Activated T-helper 2 cell treated with anti-CD3 and anti-CD28 coated beads, Interferon-gamma antibody, Interleukin-2, Interleukin-4, amounts not matched to agents 10 μg/mL and 5 μg/mL and 100 μg/mL, durations not matched to agents 14 hours and 24 hours and 36 hours (primary cell): ENCODE results near the gene SURF2. TPM values are rescaled to one million over a fixed set of nuclear protein-coding genes. Genes with fewer than 3 reads are reported as not detected.
A peak's percentile ranks its signal among the peaks of the same experiment; 100 is the strongest.

Source experiments
- DNase-seq: peaks from one replicate; pipeline ENCODE4 v3.0.0; 2021; ENCODE audit warnings: low spot score
- H3K27ac Mint-ChIP-seq: one replicate; pipeline ENCODE4 v1.8.0; 2021; ENCODE audit warnings: mixed read lengths
- H3K27me3 Mint-ChIP-seq: one replicate; pipeline ENCODE4 v1.8.0; 2021; ENCODE audit warnings: low read depth, mixed read lengths
- H3K36me3 Mint-ChIP-seq: one replicate; pipeline ENCODE4 v1.8.0; 2021; ENCODE audit warnings: low read depth, mixed read lengths
- H3K4me1 Mint-ChIP-seq: one replicate; pipeline ENCODE4 v1.8.0; 2021; ENCODE audit warnings: low read depth, mixed read lengths
- H3K4me3 Mint-ChIP-seq: one replicate; pipeline ENCODE4 v1.8.0; 2021; ENCODE audit warnings: low read depth, mild to moderate bottlenecking, moderate library complexity, mixed read lengths
- H3K9me3 Mint-ChIP-seq: one replicate; pipeline ENCODE4 v1.8.0; 2021; ENCODE audit warnings: mixed read lengths
- intact Hi-C: fragments of 100-400 bp; cut with micrococcal nuclease; formaldehyde crosslinking; loops from one replicate; pipeline ENCODE4 v1.15.1; 2023
- total RNA-seq: library from RNA; stranded (reverse); gene quantifications from 2 replicates; pipeline ENCODE4 v1.2.3, GENCODE V29; 2022

The SURF2 gene
- total RNA-seq, 1 donor from 2014 or later, result 16.9 TPM

DNA sequence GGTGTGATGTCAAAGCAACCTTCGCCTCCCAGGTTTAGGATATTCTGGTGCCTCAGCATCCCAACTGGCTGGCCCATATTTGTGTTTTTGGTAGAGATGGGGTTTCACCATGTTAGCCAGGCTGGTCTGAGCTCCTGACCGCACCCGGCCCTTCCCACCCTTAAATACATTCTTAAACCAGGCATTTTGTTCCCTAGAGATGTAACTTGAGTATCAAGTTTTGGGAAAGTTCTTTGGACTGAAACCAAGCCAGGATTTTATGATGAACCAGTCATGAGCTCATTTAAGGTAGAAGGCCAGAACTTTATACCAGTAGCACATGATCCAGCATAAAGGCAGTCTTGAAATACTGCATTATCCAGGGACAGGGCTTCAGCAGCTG lies 4.8 kb upstream of the SURF2 start:
- intact Hi-C loops, result no loop called here
- Mint-ChIP-seq H3K4me1 (peaks cover 32% of the 10 kb centered on the region), H3K36me3 (peaks cover 64% of the 10 kb centered on the region), H3K27ac (no peak overlapping the region), H3K9me3 (no peaks in the 10 kb centered on the region), H3K4me3 (peak overlapping the region; percentile 2), H3K27me3 (no peaks in the 10 kb centered on the region)
- no peak for DNase-seq

DNA sequence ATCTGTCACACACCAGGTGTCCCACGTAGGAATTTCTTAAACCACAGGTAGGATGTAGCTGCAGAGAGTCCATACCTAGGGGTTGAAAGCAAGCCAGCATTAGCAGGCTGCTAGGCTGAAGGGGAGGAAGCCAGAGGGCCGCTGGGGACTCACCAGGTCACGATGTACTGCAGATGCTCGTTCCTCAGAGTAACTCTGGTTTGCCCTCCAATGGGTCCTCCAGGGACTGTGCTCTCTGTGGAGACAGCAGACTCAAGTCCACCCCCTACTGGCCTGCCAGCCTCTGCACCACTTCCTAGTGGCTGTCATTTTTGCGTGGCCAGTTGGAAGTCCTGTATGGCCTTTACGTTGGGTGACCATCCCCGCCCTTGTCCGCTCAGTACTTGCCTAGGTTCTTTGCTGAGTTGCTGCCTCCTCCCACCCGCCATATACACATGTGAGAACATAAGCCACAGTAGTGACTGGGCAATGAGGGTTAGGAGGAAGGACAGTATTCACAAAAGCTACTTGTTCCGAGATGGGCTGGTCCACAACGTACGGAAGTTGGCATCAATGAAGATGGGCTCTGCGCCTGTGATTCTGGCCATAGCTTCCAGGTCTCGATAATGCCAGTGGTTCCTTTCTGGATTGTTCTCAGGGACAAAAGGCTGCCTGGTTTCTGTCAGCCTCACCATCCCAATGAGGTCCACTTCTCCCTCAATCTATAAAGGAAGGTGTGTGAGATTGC lies 4.3 kb upstream of the SURF2 start:
- no peaks in the 10 kb centered on the region for H3K9me3 Mint-ChIP-seq
- peaks cover 58% of the 10 kb centered on the region for H3K36me3 Mint-ChIP-seq
- DNase-seq, result no peak
- H3K4me1 Mint-ChIP-seq, result peaks cover 26% of the 10 kb centered on the region
- no peak overlapping the region for H3K4me3 Mint-ChIP-seq
- intact Hi-C loops, result no loop called here
- no peaks in the 10 kb centered on the region for H3K27me3 Mint-ChIP-seq
- H3K27ac Mint-ChIP-seq, result no peak overlapping the region

DNA sequence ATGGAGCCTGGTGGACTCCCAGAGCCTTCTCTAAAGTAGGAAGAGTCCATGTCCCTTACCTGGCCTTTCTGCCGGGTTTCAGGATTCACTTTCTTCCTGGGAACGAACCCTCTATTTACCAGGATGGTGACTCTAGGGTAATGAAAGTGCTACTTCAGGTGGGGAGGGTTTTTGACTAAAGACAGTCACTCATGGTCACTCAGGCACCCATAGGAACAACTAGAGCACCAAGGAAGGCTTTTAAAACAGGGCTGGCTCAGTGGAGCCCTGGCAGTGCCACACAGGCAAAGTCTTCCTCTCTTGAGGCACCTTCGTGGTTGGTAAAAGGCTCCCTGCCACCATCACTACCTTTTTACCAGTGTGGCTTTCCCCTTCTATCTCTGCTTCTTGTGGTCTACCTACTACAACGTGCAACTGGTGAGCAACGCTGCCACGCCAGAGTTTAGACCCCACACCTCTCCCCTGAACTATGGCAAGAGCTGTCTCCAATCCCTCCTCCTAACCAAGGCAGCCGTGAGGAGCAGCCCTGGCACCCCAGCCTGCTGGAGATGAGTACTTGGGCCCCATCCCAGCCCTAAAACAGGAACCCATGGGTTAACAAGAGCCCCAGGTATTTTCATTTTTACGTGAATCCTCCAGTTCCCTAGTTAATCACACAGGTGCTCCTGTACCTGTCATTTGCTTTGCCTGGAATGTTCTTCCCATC lies 3.6 kb upstream of the SURF2 start:
- Mint-ChIP-seq H3K4me3 (peak overlapping the region; percentile 14), H3K27me3 (no peaks in the 10 kb centered on the region)

DNA sequence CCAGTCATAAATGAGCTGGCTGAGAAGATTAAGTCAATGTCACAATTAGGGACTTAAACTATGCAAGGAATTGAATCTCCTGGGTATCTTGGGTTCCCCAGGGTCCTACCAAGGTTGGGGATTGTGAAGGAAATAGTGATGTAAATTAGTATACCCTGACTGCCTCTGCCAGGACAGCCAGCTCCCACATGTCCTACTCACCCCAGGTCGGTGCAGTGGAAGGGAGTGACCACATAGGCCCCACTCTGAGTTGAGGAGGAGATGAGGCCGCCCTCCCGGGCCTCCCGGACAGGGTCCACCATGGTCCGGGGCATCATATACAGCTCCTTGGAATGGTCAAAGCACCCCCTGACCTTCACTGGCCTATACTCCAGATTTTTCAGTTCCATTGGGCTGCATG lies 2.8 kb upstream of the SURF2 start:
- H3K4me1 Mint-ChIP-seq, result peaks cover 38% of the 10 kb centered on the region
- no peaks in the 10 kb centered on the region for H3K27me3 Mint-ChIP-seq
- H3K9me3 Mint-ChIP-seq, result no peaks in the 10 kb centered on the region
- DNase-seq, result no peak
- peaks cover 60% of the 10 kb centered on the region for H3K36me3 Mint-ChIP-seq
- intact Hi-C loops, result no loop called here
- H3K4me3 Mint-ChIP-seq, result no peak overlapping the region
- H3K27ac Mint-ChIP-seq, result peak overlapping the region; percentile 24

More for the DNA sequence above, 3.6 kb upstream of the SURF2 start:
- DNase-seq, result no peak
- intact Hi-C loops, result no loop called here
- H3K4me1 Mint-ChIP-seq, result peaks cover 32% of the 10 kb centered on the region
- peaks cover 60% of the 10 kb centered on the region for H3K36me3 Mint-ChIP-seq
- H3K27ac Mint-ChIP-seq, result no peak overlapping the region
- H3K9me3 Mint-ChIP-seq, result no peaks in the 10 kb centered on the region

DNA sequence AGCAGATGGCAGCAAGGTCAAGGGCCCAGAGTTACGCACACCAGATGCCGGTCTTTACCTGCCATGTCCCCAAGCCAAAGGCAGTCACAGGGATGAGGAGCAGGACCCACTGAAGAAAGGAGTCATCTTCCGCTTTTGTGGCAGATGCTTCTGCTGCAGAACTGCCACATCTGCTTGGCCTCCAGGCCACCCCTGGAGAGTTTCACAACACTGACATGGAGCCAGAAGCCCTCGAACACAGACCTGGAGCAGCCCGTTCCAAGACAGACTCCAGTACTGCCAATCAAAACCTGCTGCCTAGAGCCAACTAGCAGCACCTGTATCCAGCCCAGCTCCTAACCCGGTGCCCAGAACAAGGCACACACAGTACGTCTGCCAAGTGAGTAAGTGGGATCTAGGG lies 1.6 kb upstream of the SURF2 start:
- no peak for DNase-seq
- peaks cover 33% of the 10 kb centered on the region for H3K4me1 Mint-ChIP-seq
- no peaks in the 10 kb centered on the region for H3K9me3 Mint-ChIP-seq
- H3K36me3 Mint-ChIP-seq, result peaks cover 50% of the 10 kb centered on the region
- H3K4me3 Mint-ChIP-seq, result peak overlapping the region; percentile 88
- H3K27me3 Mint-ChIP-seq, result no peaks in the 10 kb centered on the region
- no peak overlapping the region for H3K27ac Mint-ChIP-seq
- intact Hi-C loops, result loop anchor here (5.0 kb wide), 1 partner anchor 133 kb away; no protein-coding TSS in a partner anchor

DNA sequence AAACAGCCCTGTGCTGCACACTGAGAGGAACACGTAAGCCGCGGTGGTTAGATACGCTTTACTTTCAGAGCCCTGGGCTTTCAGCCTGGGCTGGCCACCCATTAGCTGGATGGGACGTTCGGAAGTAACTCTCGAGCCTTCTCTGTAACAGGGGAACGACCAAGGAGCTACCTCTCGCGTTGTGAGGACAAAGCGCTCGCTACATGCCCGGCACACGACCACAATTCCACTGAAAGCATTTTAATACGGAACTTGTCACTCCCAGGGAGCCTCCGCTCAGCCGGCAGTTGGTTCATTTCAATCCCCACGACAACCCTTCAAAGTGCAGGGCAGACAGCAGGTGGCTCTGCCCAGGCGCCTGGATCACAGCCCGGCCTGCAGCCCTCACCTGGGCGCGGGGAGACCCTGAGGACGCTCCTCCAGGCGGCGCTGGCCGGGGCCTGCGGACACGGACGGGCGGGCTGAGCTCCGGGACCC lies 431 bp upstream of the SURF2 start:
- Mint-ChIP-seq H3K4me1 (peaks cover 35% of the 10 kb centered on the region), H3K4me3 (peak overlapping the region; percentile 88), H3K36me3 (peaks cover 48% of the 10 kb centered on the region), H3K27ac (peak overlapping the region; percentile 74), H3K27me3 (no peaks in the 10 kb centered on the region), H3K9me3 (no peaks in the 10 kb centered on the region)
- no peak for DNase-seq
- intact Hi-C loops, result loop anchor here (1.0 to 5.0 kb wide), 4 partner anchors 8 to 131 kb away; partner anchors contain the start of genes MED22, RPL7A and SURF6

DNA sequence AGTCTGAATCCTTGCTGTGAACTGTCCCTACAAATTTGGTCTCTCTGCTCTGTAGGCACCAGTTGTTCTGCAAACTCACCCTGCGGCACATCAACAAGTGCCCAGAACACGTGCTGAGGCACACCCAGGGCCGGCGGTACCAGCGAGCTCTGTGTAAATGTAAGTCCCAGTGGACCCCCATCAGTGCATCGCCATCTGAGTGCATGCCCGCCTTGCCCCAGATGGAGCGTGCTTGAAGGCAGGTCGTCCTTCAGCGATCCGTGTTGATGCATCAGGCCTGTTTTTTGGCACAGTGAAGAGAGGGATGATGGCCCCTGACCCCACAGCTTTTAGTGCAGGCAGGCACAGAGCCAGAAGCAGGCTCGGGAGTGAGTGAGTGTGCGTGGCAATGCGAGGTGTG lies 1.3 kb downstream of the SURF2 start:
- intact Hi-C loops, result loop anchor here (2.0 to 5.0 kb wide), 2 partner anchors 21 to 130 kb away; partner anchors contain the start of gene SURF6
- H3K27ac Mint-ChIP-seq, result peak overlapping the region; percentile 22
- peak overlapping the region; percentile 83 for H3K4me3 Mint-ChIP-seq
- peaks cover 45% of the 10 kb centered on the region for H3K4me1 Mint-ChIP-seq
- DNase-seq, result no peak
- peaks cover 47% of the 10 kb centered on the region for H3K36me3 Mint-ChIP-seq
- H3K27me3 Mint-ChIP-seq, result no peaks in the 10 kb centered on the region
- H3K9me3 Mint-ChIP-seq, result no peaks in the 10 kb centered on the region

DNA sequence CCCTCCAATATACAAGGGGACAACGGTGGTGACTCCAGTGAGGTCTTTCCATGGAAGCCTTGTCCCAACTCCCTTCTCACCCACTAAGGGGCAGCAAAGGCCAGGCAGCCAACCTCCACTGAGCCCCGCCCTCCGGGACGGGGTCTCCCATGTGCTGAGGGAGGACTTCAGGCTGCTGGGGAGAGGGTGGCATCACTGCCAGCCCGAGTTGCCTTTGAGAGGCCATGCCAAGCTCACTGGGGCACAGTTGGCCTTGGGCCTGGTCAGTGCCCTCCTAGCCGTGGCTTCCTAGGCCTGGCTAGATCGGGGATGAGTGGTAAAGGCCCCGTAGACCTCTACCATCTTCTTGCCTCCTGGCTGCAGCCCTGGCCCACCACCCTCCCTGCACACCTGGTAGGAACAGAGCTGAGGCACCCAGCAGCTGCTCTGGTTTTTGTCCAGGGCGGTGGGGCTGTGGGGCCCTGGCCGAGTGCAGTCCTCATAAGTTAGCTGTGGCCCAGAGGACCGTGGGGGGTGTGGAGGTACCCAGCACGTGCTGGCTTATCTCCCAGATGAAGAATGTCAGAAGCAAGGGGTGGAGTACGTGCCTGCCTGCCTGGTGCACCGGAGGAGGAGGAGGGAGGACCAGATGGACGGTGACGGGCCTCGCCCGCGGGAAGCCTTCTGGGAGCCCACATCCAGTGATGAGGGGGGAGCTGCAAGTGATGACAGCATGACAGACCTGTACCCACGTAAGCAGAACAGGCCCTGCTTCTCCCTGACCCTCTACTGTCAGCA lies 3.2 kb downstream of the SURF2 start:
- intact Hi-C loops, result loop anchor here (5.0 kb wide), 1 partner anchor 128 kb away; no protein-coding TSS in a partner anchor
- Mint-ChIP-seq H3K9me3 (no peaks in the 10 kb centered on the region), H3K27me3 (no peaks in the 10 kb centered on the region), H3K4me3 (no peak overlapping the region), H3K4me1 (peaks cover 41% of the 10 kb centered on the region), H3K27ac (peak overlapping the region; percentile 60), H3K36me3 (peaks cover 56% of the 10 kb centered on the region)
- DNase-seq, result no peak

DNA sequence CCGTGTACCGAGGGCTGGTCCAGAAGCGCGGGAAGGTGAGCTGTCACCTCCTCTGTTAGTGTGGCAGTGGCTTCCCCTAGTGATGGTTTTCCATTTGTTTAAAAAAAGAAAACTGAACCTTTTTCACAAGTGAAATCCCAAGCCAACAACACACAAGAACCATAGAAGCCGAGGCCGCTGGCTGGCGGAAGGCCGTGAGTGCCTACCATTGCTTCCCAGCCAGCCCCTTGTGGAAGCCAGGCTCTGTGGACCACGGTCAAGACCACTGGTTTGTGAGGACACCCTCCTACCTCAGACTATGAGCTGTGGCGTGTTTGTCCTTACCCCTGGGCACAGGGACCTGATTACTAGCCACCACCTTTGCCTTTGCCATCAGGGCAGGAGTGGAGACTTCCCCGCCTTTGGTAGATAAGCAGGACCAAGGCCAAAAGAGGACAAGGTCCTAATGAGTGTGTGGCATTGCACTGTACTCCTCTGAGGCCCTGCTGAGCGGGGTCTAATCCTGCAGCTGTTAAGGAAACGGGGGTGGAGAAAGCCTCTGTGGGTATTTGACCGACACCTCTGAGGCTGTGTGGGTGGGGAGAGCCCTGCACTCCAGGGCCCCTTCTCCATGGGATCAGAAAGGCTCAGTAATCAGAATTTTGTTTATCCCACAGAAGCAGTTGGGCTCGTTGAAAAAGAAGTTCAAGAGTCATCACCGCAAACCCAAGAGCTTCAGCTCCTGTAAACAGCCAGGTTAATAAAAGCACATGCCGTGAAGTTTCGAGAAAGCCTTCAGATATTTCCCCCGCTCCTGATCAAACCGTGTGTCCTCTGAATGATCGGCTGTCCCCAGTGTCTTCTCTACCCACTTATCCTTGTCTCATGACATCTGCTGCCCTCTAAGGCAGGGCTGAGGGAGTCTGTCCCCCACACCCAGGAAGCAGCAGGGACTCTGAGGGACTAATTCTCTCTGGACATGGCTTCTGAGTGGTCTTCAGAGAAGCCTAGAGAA lies 4.3 kb downstream of the SURF2 start:
- H3K27me3 Mint-ChIP-seq, result no peaks in the 10 kb centered on the region
- intact Hi-C loops, result no loop called here
- DNase-seq, result no peak
- H3K36me3 Mint-ChIP-seq, result peaks cover 65% of the 10 kb centered on the region
- peaks cover 37% of the 10 kb centered on the region for H3K4me1 Mint-ChIP-seq
- H3K27ac Mint-ChIP-seq, result peak overlapping the region; percentile 78
- no peaks in the 10 kb centered on the region for H3K9me3 Mint-ChIP-seq
- no peak overlapping the region for H3K4me3 Mint-ChIP-seq

DNA sequence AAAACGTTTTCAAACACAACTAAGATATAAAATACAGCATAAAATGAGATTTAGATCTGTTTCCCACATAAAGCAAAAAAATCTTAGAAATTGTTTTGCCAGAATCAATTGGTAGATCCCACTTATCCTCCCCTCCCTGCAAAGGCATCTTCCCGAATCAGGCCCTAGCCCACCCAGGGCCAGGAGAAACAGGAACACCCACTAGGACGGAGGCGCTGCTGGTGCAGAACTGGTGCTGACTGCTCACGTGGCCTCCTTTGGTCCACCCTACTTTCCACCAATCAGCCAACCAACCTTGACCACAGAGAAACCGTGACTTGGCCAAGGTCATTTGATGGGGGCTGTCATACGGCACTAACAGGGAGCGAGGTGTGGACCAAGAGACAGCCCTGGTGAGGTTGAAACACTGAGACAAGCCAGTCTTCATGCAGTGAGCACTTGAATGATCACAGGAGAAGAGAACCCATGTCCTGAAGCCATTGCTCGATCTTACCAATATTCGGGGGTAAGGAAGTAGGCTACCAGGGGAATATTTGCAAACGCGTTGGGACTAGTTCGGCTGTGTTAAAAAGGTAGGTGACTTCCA lies 5.2 kb downstream of the SURF2 start:
- H3K36me3 Mint-ChIP-seq, result peaks cover 74% of the 10 kb centered on the region
- H3K4me3 Mint-ChIP-seq, result no peak overlapping the region
- intact Hi-C loops, result no loop called here

DNA sequence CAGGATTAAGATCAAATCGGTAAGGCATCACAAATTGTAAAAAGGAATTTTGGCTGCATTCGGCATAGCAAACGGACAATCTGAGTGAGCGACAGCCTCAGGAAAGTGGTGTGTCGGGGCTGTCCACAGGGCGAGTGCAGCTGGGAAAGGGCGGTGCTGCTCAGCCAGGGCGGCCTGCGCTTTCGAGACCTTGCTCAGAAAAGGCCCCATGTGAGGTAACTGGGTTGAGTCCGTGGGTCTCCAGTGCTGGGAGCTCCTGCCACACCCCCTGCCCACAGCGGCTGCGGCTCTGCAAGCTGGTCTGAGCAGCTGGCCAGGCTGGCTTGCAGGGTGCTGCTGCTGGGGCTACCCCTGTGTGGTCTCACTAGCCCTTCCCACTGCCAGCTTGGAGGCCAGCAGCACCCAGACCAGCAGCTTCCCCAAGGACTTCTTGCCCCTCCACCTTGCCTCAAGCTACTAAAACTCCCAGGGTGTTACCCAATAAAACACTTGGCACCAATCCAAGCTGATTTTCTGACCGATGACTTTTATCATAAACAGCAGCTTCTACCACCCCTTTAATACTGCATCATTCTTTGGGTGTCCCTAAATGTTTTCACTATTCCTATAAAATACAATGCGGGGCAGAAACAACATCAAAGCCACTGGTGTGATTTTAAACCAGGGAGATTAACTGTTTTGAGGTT lies 6.2 kb downstream of the SURF2 start:
- no peaks in the 10 kb centered on the region for H3K27me3 Mint-ChIP-seq
- intact Hi-C loops, result no loop called here
- peaks cover 80% of the 10 kb centered on the region for H3K36me3 Mint-ChIP-seq
- peaks cover 39% of the 10 kb centered on the region for H3K4me1 Mint-ChIP-seq
- no peak overlapping the region for H3K4me3 Mint-ChIP-seq
- no peak for DNase-seq
- no peaks in the 10 kb centered on the region for H3K9me3 Mint-ChIP-seq
- H3K27ac Mint-ChIP-seq, result no peak overlapping the region

More for the DNA sequence above, 5.2 kb downstream of the SURF2 start:
- Mint-ChIP-seq H3K9me3 (no peaks in the 10 kb centered on the region), H3K27ac (peak overlapping the region; percentile 78), H3K27me3 (no peaks in the 10 kb centered on the region), H3K4me1 (peaks cover 40% of the 10 kb centered on the region)
- DNase-seq, result no peak
